Neutrophil (primary cell): Measurements from ENCODE around the gene SNAP47.

Source experiments
- H3K27ac ChIP-seq: fragments of 200-600 bp; sonication (generic); 2 replicates; pipeline ENCODE4 v1.5.1; 2016; ENCODE audit warnings: mild to moderate bottlenecking, moderate library complexity
- H3K27me3 ChIP-seq: fragments of 200-600 bp; sonication (generic); 2 replicates; pipeline ENCODE4 v1.6.0; 2016; ENCODE audit warnings: mild to moderate bottlenecking
- H3K36me3 ChIP-seq: fragments of 200-600 bp; sonication (generic); 2 replicates; pipeline ENCODE4 v1.5.1; 2017
- H3K4me1 ChIP-seq, 2 experiments: fragments of 200-600 bp in 1 of 2; sonication (generic) in 1 of 2; 1 replicate in 1 of 2; 2 replicates in 1 of 2; pipeline versions ENCODE4 v1.5.1 to v1.6.1; 2013 to 2016; ENCODE audit warnings: low read depth in 1 of 2, low read length in 1 of 2, mild to moderate bottlenecking in 1 of 2, moderate library complexity in 1 of 2; ENCODE audit not compliant: control insufficient read depth in 1 of 2, insufficient read depth in 1 of 2
- H3K4me3 ChIP-seq, 2 experiments: fragments of 200-600 bp in 1 of 2; sonication (generic) in 1 of 2; 1 replicate in 1 of 2; 2 replicates in 1 of 2; pipeline ENCODE4 v1.5.1; 2013 to 2016; ENCODE audit warnings: low read depth in 1 of 2, low read length in 1 of 2, mild to moderate bottlenecking in 1 of 2, moderate library complexity in 1 of 2
- H3K9me3 ChIP-seq: fragments of 200-600 bp; sonication (generic); 2 replicates; pipeline ENCODE4 v1.5.1; 2016
- CTCF ChIP-seq: fragments of 200-600 bp; sonication (generic); IDR thresholded peaks from 2 replicates; pipeline ENCODE4 v1.5.1; 2016; ENCODE audit warnings: antibody characterized with exemption

SNAP47 gene

GRCh38 chr1:227808566-227808965, 73.3 kb downstream of the SNAP47 start:
- H3K27ac ChIP-seq: no peak overlapping the region
- H3K27me3 ChIP-seq: no peaks in the 10 kb centered on the region
- no peak for TF ChIP-seq CTCF

GRCh38 chr1:227809026-227809425, 73.8 kb downstream of the SNAP47 start:
- no peaks in the 10 kb centered on the region for H3K9me3 ChIP-seq
- no peak overlapping the region for H3K27ac ChIP-seq
- no peaks in the 10 kb centered on the region for H3K4me1 ChIP-seq
- no peak overlapping the region for H3K4me3 ChIP-seq
- no peaks in the 10 kb centered on the region for H3K36me3 ChIP-seq
- no peaks in the 10 kb centered on the region for H3K27me3 ChIP-seq
- TF ChIP-seq CTCF: no peak

More at GRCh38 chr1:227808566-227808965, 73.3 kb downstream of the SNAP47 start:
- no peak overlapping the region for H3K4me3 ChIP-seq
- H3K9me3 ChIP-seq: no peaks in the 10 kb centered on the region
- no peaks in the 10 kb centered on the region for H3K36me3 ChIP-seq
- no peaks in the 10 kb centered on the region for H3K4me1 ChIP-seq

GRCh38 chr1:227813962-227814361, 78.7 kb downstream of the SNAP47 start:
- H3K27me3 ChIP-seq: no peaks in the 10 kb centered on the region
- no peak for TF ChIP-seq CTCF
- no peak overlapping the region for H3K4me3 ChIP-seq
- no peak overlapping the region for H3K27ac ChIP-seq
- no peaks in the 10 kb centered on the region for H3K9me3 ChIP-seq
- H3K4me1 ChIP-seq: no peaks in the 10 kb centered on the region
- no peaks in the 10 kb centered on the region for H3K36me3 ChIP-seq

- TF ChIP-seq CTCF: no peak
These were observed 80.5 kb downstream of the SNAP47 start, which contains the start of gene PRSS38 for GRCh38 chr1:227815468-227816409. PRSS38 (plus strand) TSS chr1:227815675; CDS start chr1:227815717, 42 bp downstream.

GRCh38 chr1:227816750-227817446, 81.7 kb downstream of the SNAP47 start:
- no peak for TF ChIP-seq CTCF
- Histone ChIP-seq H3K9me3 (no peaks in the 10 kb centered on the region), H3K27me3 (no peaks in the 10 kb centered on the region), H3K36me3 (no peaks in the 10 kb centered on the region), H3K4me1 (no peaks in the 10 kb centered on the region), H3K27ac (no peak overlapping the region), H3K4me3 (no peak overlapping the region)

More at GRCh38 chr1:227815468-227816409, 80.5 kb downstream of the SNAP47 start, which contains the start of gene PRSS38:
- no peaks in the 10 kb centered on the region for H3K36me3 ChIP-seq
- no peak within 1 kb of the TSS for H3K4me3 ChIP-seq
- no peaks in the 10 kb centered on the region for H3K4me1 ChIP-seq
- no peaks in the 10 kb centered on the region for H3K27me3 ChIP-seq
- no peaks in the 10 kb centered on the region for H3K9me3 ChIP-seq
- H3K27ac ChIP-seq: no peak within 1 kb of the TSS
